ENCODE data around the gene S100A1.
"Not testable (repeated sequence)": the region's sequence is repeated elsewhere in the genome, so short reads cannot be mapped to it uniquely, and the experiment has no call there.

S100A1 gene

DNA sequence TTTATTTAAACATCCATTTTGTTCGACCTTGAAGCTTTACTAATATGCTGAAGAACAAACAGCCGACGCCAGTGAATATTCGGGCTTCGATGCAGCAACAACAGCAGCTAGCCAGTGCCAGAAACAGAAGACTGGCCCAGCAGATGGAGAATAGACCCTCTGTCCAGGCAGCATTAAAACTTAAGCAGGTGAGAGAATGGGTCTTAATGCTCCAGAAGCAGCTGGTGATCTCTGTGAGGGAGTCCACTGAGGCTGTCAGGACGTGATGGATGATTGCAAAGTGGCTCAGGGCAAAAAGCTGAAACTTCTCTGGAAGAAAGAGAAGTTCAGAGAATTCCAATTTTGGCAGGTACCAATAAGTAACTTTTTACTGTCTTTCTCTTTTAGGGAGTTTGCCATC, 10.0 kb downstream of the S100A1 start:
- TF ChIP-seq CTCF (IDR thresholded peaks at IDR 0.05; ENCODE audit: low read depth, low read length, missing control alignments): no peak
- DNase-seq (ENCODE audit: low read depth): no peak
- H3K4me3 ChIP-seq (ENCODE audit: low read depth, low read length): no peak overlapping the region

DNA sequence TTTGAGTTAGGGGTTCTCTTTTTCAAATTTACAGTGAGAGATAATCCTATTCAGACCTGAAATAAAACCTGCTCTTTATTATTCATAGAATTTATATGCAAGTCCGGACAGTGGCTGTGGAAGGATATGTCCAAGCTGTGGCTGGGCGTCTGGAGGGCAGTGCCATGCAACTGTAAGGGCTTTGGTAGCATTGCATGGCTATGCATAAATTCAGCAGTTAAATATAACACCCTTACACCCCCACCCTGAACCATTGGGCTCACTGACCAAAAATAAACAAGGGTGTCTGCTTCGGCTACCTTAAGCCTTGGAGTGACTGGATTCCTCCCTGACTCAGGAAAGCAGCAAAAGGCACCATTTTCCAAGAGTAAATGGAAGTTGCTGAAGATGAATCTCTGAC, 11.0 kb downstream of the S100A1 start:
- TF ChIP-seq CTCF (IDR thresholded peaks at IDR 0.05; ENCODE audit: low read depth, low read length, missing control alignments): no peak
- DNase-seq (ENCODE audit: low read depth): no peak
- H3K4me3 ChIP-seq (ENCODE audit: low read depth, low read length): no peak overlapping the region

DNA sequence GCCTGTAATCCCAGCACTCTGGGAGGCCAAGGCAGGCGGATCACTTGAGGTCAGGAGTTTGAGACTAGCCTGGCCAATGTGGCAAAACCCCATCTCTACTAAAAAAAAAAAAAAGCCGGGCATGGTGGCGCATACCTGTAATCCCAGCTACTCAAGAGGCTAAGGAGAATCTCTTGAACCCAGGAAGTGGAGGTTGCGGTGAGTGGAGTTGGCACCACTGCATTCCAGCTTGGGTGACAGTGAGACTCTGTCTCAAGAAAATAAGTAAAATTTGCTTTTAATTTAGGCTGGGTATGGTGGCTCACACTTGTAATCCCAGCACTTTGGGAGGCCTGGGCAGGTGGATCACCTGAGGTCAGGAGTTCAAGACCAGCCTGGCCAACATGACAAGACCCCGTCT, 12.0 kb downstream of the S100A1 start:
- not testable (repeated sequence) for H3K4me3 ChIP-seq (ENCODE audit: low read depth, low read length); DNase-seq (ENCODE audit: low read depth)

DNA sequence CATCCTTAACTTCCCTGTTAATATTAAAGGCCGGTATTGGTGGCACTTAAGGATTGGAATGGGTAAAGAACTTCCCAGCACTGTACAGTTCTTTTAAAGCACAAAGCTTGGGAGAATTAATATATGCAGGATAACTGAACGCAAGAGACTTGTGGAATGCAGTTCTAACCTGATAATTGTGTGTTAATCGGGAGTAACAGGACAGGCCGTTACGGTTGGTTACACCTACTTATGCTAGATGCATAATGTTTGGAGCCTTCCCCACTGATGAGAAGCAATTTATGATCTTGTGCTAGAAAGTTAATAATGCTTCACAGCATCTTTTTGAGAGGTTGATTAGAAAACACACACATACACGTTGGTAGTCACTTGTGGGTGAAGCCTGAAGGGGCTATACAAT, 12.6 kb downstream of the S100A1 start:
- TF ChIP-seq CTCF (IDR thresholded peaks at IDR 0.05; ENCODE audit: low read depth, low read length, missing control alignments): no peak
- no peak for DNase-seq (ENCODE audit: low read depth)
- no peak overlapping the region for H3K4me3 ChIP-seq (ENCODE audit: low read depth, low read length)

DNA sequence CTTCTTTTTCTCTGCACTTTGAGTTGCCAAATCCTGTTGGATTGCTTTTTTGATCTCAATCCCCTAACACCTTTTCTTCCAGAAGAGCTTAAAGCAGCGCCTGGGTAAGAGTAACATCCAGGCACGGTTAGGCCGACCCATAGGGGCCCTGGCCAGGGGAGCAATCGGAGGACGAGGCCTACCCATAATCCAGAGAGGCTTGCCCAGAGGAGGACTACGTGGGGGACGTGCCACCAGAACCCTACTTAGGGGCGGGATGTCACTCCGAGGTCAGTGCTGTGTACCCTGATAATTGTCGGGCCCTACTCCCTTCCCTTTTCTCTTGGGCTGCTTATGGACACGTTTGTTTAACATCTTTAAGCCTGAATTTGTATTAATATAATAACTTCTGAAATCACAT, 13.9 kb downstream of the S100A1 start:
- TF ChIP-seq CTCF (IDR thresholded peaks at IDR 0.05; ENCODE audit: low read depth, low read length, missing control alignments): no peak
- H3K4me3 ChIP-seq (ENCODE audit: low read depth, low read length): no peak overlapping the region
- DNase-seq (ENCODE audit: low read depth): no peak

DNA sequence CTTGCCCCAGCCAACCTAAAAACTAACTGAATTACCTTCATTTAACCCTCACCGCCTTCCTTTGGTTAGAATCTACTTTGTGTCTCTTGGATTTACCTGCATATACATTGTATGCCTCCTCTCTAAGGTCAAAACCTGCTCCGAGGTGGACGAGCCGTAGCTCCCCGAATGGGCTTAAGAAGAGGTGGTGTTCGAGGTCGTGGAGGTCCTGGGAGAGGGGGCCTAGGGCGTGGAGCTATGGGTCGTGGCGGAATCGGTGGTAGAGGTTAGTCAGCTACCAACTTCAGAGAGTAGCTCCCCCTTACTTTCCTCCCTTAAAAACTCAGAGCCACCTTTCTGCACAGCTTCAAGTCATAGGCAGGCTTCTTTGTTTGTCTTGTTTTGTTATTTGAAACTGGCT, 14.9 kb downstream of the S100A1 start:
- no peak overlapping the region for H3K4me3 ChIP-seq (ENCODE audit: low read depth, low read length)
- no peak for TF ChIP-seq CTCF (IDR thresholded peaks at IDR 0.05; ENCODE audit: low read depth, low read length, missing control alignments)
- DNase-seq (ENCODE audit: low read depth): no peak

- no peak for TF ChIP-seq CTCF (IDR thresholded peaks at IDR 0.05; ENCODE audit: low read depth, low read length, missing control alignments)
- H3K4me3 ChIP-seq (ENCODE audit: low read depth, low read length): no peak overlapping the region
- no peak for DNase-seq (ENCODE audit: low read depth)
Observed at GRCh38 chr1:153643816-153644215, 15.6 kb downstream of the S100A1 start.
